KOPT-K1 (cell line): Measurements from ENCODE around the gene DLG3.
"Not testable (repeated sequence)": the region's sequence is repeated elsewhere in the genome, so short reads cannot be mapped to it uniquely, and the experiment has no call there.

Source experiments
- H3K27ac ChIP-seq: fragments of 200-600 bp; sonication (generic); 2 replicates; pipeline ENCODE4 v1.5.1; 2016; ENCODE audit warnings: antibody characterized with exemption, mild to moderate bottlenecking, low read depth, low read length; ENCODE audit not compliant: poor library complexity, severe bottlenecking
- H3K36me3 ChIP-seq: fragments of 200-600 bp; sonication (generic); 2 replicates; pipeline ENCODE4 v1.5.1; 2017; ENCODE audit warnings: antibody characterized with exemption, mild to moderate bottlenecking, low read length, moderate library complexity; ENCODE audit not compliant: insufficient read depth
- H3K9me3 ChIP-seq: fragments of 200-600 bp; sonication (generic); 2 replicates; pipeline ENCODE4 v1.5.1; 2017; ENCODE audit warnings: antibody characterized with exemption, low read length, mild to moderate bottlenecking; ENCODE audit not compliant: insufficient read depth, poor library complexity, severe bottlenecking

Gene DLG3

GRCh38 chrX:70444326-70444945 lies at the start of gene DLG3:
TSS of gene DLG3 (plus strand) at chrX:70444835. CDS start at chrX:70445202, 367 bp downstream.
- H3K27ac ChIP-seq = no peak within 1 kb of the TSS
- no peaks in the 10 kb centered on the region for H3K36me3 ChIP-seq
- H3K9me3 ChIP-seq = no peaks in the 10 kb centered on the region

- Histone ChIP-seq H3K36me3 (peaks cover 72% of the 10 kb centered on the region), H3K9me3 (no peaks in the 10 kb centered on the region), H3K27ac (no peak overlapping the region)
Measured at GRCh38 chrX:70398899-70399298, 45.7 kb upstream of the DLG3 start.

GRCh38 chrX:70400181-70400580 lies 44.5 kb upstream of the DLG3 start:
- H3K9me3 ChIP-seq, H3K27ac ChIP-seq: not testable (repeated sequence)
- peaks cover 74% of the 10 kb centered on the region for H3K36me3 ChIP-seq

DNA sequence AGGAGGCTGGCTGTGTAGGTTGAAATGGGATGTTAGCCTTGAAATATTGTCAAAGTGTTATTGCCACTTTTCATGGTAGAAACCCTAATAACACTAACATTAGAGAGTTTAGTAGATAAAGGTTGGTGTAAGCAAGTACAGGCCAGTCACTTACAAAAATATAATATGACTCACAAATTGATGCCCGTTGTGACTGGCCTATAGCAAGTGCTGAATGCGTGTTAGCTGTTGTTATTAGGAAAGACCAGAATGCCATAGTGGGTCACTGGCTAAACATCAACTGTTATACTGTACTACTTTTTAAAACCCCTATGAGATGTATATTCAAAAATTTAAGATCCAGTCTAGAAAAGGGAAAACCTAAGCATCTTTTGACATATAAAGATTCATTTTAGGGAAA lies 41.9 kb upstream of the DLG3 start:
- Histone ChIP-seq H3K36me3 (peaks cover 77% of the 10 kb centered on the region), H3K9me3 (no peaks in the 10 kb centered on the region), H3K27ac (no peak overlapping the region)

- Histone ChIP-seq H3K27ac (no peak overlapping the region), H3K36me3 (peaks cover 85% of the 10 kb centered on the region), H3K9me3 (no peaks in the 10 kb centered on the region)
Measured at GRCh38 chrX:70405003-70405402, 39.6 kb upstream of the DLG3 start.

DNA sequence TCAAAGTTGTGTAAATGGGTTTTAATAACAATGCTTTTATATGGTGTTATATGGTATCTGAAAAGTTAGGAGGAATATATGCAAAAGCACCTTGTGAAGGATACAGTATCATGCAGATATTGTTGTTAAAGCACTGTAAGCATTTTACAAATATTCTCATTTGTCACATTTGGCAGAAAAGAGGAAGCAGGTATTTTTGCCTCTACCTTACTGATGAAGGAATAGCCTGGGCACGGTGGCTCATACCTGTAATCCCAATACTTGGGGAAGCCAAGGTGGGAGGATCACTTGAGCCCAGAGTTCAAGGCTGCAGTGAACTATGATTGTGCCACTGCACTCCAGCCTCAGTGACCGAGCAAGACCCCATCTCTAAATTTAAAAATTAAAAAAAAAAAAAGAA lies 33.7 kb upstream of the DLG3 start:
- H3K27ac ChIP-seq = no peak overlapping the region
- peaks cover 90% of the 10 kb centered on the region for H3K36me3 ChIP-seq
- no peaks in the 10 kb centered on the region for H3K9me3 ChIP-seq

DNA sequence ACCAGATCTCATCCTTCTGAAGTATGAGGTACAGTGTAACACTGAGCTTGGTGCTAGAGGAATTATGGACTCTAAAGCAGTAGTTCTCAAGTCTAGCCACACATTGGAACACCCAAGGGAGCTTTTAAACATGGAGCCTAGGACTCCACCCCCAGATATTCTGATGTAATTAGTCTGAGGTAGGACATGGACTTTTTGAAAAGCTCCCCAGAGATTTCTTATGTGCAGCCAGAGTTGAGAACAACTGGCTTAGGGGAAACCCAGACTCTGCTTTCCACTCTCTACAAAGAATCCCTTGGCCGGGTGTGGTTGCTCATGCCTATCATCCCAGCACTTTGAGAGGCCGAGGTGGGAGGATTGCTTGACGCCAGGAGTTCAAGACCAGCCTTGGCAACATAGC lies 33.2 kb upstream of the DLG3 start:
- Histone ChIP-seq H3K36me3 (peaks cover 88% of the 10 kb centered on the region), H3K9me3 (no peaks in the 10 kb centered on the region), H3K27ac (no peak overlapping the region)

- H3K9me3 ChIP-seq = no peaks in the 10 kb centered on the region
- H3K27ac ChIP-seq = no peak overlapping the region
- peaks cover 51% of the 10 kb centered on the region for H3K36me3 ChIP-seq
Measured at GRCh38 chrX:70421618-70422017, 23.0 kb upstream of the DLG3 start.

DNA sequence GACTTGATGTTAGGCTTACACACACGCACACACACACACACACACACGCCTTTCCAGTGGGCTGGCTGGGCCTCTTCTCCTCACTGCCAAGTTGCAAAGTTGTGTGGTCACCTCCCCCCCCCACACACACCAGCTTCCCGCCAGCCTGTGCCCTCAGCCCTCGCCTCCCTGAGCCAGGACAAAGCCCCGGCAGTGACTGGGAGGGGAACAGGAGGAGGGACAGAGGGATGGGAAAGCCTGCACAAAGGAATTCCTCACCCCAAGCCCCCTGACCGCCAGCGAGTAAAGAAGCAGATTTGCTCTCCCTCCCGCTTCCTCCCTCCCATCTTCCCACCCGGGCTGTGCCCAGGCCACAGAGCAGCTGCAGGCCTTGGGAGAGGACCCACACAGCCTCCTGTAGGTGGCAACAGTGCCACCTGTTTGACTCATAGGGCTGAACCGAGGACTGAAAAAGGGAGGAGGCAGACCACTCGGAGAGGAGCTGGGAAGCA lies 21.7 kb upstream of the DLG3 start, which contains the start of gene GDPD2:
Gene GDPD2, plus strand, starts transcription at position 464 of the 491 bp plus-strand sequence. CDS start 1,671 bp downstream, outside the sequence.
- H3K9me3 ChIP-seq = no peaks in the 10 kb centered on the region
- no peak within 1 kb of the TSS for H3K27ac ChIP-seq
- H3K36me3 ChIP-seq = peaks cover 38% of the 10 kb centered on the region

DNA sequence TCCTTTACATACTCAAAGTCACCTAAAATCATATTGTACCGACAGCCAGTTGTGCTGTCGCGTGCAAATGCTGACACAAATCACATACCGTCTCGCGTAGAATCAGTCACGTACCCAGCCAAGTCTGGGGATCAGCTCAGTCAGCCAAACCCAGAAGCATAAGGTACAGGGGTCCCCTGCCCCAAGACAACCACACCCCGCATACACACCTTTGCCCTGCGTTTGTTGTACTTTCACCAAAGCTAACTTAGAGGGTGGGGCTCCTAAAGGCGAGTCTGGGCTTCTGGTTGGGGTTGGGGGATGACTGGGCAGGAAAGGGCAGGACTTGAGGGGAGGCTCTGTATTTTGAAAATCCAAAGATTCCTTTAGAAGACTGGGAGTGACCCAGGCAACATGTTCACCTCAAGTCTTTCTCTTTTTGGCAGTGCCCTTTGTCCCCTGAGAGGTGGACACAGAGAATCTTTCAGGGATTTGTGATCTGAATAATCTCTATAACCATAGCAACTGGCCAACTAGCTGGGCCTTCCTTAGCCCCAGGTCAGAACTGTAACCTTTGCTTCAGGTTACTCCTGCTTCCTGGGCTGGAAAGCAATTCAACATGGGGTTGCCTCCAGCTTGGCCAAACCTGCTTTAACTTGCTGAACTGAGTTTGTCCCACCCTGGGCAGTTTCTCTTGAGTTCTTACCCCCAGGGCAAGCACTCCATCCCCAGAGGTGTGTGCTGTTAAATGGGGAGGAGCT lies 20.5 kb upstream of the DLG3 start:
- H3K36me3 ChIP-seq = peaks cover 26% of the 10 kb centered on the region
- H3K9me3 ChIP-seq = no peaks in the 10 kb centered on the region
- H3K27ac ChIP-seq = no peak overlapping the region

- Histone ChIP-seq H3K9me3 (no peaks in the 10 kb centered on the region), H3K36me3 (peaks cover 19% of the 10 kb centered on the region), H3K27ac (no peak overlapping the region)
Measured at GRCh38 chrX:70424801-70425200, 19.8 kb upstream of the DLG3 start.

GRCh38 chrX:70426286-70427278 lies 18.1 kb upstream of the DLG3 start:
- Histone ChIP-seq H3K27ac (no peak overlapping the region), H3K9me3 (no peaks in the 10 kb centered on the region), H3K36me3 (peaks cover 1% of the 10 kb centered on the region; the same call in 1 of the 2 replicates)

DNA sequence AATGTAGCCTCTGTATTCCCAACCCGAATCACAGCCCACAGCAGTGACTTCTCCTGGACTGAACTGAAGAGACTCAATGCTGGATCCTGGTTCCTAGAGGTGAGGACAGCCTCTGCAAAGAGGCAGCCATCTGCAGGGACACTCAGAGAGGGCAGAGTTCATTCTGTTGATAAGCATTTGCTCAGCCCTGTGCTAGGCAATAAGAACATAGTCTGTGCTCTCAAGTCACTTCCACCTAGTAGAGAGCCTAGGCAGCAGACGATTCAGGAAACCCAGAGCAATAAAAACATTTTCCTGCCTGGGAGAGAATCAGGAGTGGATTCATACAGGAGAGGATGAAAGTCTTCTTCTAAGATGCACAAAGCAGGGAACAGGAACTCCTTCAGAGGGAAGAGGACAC lies 17.3 kb upstream of the DLG3 start:
- no peaks in the 10 kb centered on the region for H3K9me3 ChIP-seq
- H3K36me3 ChIP-seq = no peaks in the 10 kb centered on the region
- no peak overlapping the region for H3K27ac ChIP-seq

GRCh38 chrX:70429759-70430158 lies 14.9 kb upstream of the DLG3 start:
- Histone ChIP-seq H3K36me3 (no peaks in the 10 kb centered on the region), H3K27ac (no peak overlapping the region), H3K9me3 (no peaks in the 10 kb centered on the region)
